ENCODE data around the gene BACH2. TPM values are rescaled to one million over a fixed set of nuclear protein-coding genes. Genes with fewer than 3 reads are reported as not detected.

BACH2 gene
- total RNA-seq, 1 experiment from 2014 or later: 2.0 TPM

DNA sequence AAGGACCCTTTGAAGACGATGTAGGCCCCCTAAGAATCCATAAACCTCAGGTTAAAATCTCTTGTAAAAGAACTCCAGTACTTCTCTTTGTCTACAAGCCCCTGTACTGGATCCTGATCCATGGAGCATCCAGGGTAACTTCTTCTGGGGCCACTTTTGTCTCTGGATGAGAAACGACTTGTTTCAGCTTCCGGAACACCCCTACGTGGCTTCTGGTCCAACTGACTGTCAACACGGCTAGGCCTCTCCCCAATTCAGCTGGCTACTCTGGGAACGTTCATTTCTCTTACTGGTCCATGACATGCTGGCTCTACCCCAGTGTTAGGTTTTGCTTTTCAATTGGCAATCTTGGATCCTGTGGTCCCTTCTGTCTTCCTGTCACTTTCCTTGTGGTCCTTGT is 198.0 kb downstream of the BACH2 start:
- no peak for DNase-seq (ENCODE audit: low read depth)

DNA sequence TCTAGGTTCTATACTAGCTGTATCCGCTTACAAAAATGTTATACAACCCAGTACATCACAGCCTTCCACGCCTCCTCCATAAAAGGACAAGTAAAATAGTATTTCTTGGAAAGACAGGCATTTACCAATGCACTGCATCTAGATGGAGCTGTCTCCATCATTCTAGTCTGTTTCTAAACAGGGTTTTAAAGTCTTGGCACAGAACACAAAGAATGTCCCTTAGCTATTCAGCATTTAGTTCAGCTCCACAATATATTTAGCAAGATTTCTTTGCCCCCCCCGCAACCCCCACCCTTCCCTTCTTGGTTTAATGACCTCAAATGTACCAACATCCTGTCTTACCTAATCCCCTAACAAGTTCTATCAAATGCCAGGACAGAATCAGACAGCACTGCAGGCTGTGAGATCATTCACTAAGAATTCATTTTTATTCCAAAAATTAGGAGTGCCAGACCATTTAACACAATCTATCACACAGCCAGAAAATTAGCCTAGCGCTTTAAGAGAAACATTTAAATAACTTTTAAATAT is 198.6 kb downstream of the BACH2 start:
- peak; percentile 89 for DNase-seq (ENCODE audit: low read depth)

- DNase-seq (ENCODE audit: low read depth): peak; percentile 28
Observed at GRCh38 chr6:90097356-90097755, 199.3 kb downstream of the BACH2 start.

DNA sequence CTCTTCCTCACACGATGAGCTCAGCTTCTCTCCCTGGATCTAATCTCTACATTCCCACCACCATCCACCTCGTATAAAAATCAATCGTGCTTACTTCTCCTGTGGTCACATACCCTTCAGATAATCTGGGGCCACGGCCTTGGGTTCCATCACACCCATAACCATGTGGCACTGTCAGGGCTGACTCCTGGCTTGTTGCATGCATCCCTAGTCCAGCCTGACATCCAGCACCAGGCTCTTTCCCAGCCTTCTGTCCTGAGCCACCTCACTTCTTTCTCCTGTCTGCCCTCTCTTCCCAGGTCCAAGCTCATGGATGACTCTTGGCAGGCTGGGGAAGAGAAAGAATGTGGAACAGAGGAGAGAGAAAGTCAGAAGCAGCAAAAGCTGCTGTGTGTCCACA is 199.8 kb downstream of the BACH2 start:
- DNase-seq (ENCODE audit: low read depth): no peak

- DNase-seq (ENCODE audit: low read depth): no peak
Observed at GRCh38 chr6:90095788-90096187, 200.9 kb downstream of the BACH2 start.

DNA sequence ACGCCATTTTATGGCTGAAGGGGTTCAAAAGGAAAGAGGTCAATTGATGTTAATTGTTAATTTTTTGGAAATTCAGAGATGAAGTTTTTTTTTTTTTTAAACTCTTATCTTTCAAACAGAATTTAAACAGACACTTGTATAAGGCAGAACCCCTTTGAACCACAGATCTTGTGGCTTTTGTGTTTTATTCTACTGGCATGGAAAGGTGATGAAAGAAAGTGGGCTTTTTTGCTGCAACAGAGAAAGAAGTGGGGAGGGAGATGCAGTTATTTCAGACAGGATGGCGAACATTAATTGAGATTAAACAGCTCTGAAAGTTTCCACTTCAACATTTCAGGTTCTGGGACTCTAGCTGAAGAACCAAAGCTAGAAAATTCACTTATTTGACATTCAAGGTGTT is 201.5 kb downstream of the BACH2 start:
- DNase-seq (ENCODE audit: low read depth): no peak

DNA sequence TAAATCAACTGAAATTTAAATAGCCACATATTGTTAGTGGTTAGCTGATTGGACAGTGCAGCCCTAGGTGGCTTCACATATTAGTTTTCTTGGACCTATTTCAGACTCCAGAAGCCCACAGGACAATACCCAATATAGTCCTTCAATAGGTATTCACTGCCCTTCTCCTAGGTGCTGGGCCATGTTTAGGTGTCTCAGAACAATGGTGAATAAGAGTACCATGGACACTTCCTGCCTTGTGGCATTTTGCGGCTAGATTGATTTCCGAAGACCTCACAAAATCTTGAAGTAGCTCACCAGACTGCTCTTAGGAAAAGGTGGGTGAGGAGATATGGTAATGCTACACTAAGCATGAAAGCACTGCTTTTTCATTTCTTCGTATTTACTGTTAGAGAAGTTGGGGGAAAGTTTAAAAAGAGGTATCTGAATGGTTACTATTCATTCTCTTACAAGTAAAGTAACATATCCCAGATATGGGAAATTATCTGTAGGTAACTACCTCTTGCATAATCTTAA is 203.0 kb downstream of the BACH2 start:
- DNase-seq (ENCODE audit: low read depth): no peak

GRCh38 chr6:90090866-90091265 is 205.8 kb downstream of the BACH2 start:
- DNase-seq (ENCODE audit: low read depth): no peak

GRCh38 chr6:90088009-90088408 is 208.6 kb downstream of the BACH2 start:
- DNase-seq (ENCODE audit: low read depth): peak; percentile 78

GRCh38 chr6:90087106-90087833 is 209.4 kb downstream of the BACH2 start:
- peak; percentile 37 for DNase-seq (ENCODE audit: low read depth)

GRCh38 chr6:90086517-90086916 is 210.1 kb downstream of the BACH2 start:
- peak; percentile 39 for DNase-seq (ENCODE audit: low read depth)

- no peak for DNase-seq (ENCODE audit: low read depth)
Observed at GRCh38 chr6:90083891-90084290, 212.8 kb downstream of the BACH2 start.

GRCh38 chr6:90082847-90083246 is 213.8 kb downstream of the BACH2 start:
- no peak for DNase-seq (ENCODE audit: low read depth)

DNA sequence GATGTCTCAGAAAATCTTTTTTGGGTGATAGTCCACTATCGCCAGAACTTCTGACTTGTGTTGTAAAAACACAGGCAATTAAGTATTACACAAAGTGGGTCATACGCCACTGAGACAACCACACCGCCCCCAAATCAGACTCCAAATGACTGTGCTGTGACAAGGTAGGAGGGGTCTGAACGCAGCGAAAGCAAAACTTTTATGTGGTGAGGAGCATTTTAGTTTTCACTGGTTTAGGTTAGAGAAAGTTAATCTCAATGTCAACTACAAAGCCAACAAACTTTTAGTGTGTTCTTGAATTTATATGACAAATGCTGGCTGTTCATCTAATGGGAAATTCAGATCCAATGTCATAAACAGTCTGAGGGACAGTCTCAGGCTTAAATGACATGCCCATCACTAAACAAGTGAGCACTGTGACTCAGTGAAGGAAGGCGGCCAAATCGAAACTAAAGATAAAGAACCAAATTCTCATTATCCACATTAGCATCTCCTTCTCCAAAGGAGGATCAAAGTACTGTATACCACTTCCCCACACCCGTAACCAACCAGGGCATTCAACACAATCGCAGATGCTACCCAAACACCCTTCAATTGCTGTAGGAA is 215.7 kb downstream of the BACH2 start:
- no peak for DNase-seq (ENCODE audit: low read depth)

DNA sequence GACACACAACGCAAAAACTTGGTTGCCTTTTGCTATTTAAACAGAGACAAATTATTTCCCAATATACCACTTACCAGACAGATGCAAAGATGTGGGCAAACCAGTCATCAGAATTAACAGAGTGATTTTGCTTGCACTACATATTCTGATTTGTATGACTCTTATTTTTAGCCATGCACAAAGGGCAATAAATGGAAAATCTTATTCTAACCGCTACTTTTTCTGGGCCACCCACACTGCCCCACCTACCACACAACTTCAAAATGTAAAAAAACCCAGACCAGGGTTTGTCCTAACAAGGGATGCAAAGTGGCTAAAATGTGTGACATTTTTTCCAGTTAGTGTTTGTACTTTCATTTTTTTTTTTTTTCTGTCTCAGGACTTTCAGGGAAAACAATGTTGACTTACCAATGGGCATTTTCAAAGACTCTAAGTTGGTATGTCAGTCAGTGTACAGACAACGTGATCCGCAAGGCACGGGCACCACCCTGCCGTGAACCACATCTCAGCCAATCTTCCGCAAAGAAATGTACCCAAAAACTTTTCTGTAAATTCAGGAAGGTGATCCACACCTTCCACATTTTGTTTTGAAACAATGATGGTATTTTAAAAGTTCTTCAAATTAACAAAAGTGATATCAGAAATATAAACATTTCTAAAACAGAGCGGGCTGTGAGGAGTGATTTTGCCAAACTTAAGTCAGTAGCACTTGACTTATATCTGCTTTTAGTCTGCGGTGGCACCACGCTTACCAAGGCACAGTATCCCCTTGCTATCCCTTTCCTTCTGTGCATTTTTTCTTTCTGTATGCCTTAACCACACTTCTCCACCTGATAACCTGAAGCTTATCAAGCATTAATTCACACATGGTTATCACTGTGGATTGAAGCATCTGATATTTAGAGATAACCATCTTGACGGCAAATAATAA is 216.8 kb downstream of the BACH2 start:
- DNase-seq (ENCODE audit: low read depth): no peak

DNA sequence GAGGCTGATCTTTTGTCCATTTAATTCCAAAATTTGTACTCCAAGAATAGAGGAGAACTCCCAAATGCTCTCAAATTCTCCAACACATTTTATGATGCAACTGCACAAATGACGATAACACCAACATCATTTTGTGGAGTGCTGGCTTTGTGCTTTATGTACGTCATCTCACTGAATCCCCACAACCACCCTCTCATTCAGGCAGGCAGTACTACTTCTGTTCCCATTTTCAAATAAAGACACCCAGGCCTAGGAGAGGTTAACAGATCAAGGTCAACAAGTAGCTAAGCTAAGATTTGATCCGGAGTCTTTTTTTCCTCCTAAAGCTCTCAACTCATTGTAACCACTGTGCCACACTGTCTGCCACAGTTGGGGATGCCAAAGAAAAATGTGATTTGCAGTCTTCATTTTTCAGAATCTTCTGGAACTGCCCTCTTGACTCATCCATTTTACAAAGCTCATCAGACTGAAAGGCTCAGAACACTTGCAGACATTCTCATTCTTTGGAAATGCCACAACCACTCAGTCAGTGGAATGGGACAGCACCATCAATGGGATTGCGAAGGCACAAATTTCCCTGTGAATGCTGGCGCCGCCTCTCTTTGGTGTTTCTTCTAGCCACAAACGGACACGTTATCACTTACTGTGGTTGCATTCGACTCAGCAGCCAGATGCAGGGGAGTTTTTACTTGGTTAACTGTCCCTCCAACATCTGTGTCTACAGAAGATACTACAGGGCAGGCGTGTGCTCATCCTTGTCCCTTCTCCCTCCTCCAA is 217.9 kb downstream of the BACH2 start:
- DNase-seq (ENCODE audit: low read depth): peak; percentile 78

- no peak for DNase-seq (ENCODE audit: low read depth)
Observed at GRCh38 chr6:90076511-90077415, 219.9 kb downstream of the BACH2 start.

- DNase-seq (ENCODE audit: low read depth): peak; percentile 43
Observed at GRCh38 chr6:90074161-90074850, 222.3 kb downstream of the BACH2 start.

DNA sequence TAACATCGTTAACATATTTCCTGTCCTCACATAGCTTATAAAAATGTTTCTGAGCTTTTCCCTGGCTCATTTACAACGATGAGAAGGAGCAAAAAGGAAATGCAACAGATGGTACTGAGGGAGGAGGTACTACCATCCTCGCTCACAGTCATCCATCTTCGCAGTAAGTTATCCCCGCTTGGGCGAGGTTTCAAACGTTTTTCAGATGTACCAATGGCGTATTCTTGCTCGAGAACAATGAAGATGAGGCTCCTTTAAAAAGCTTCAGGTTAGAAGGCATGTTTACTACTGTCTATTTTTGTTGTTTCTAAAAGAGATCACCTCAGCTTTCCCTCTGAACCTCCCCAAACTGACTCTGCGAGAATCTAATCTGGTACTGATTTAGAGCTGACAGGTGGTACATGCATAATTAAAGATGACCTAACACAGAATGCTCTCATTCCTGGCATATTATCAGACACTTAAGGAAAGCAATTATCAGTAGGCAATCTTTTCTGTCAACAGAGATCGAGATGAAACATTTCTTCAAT is 223.6 kb downstream of the BACH2 start:
- no peak for DNase-seq (ENCODE audit: low read depth)

All from RPMI7951 (cell line).